ENCODE measurements around the gene LRRC4C.
"Not testable (repeated sequence)": the region's sequence is repeated elsewhere in the genome, so short reads cannot be mapped to it uniquely, and the experiment has no call there.

The LRRC4C gene

GRCh38 chr11:40537734-40538133, 921.7 kb downstream of the LRRC4C start:
- Histone ChIP-seq H3K4me3 (ENCODE audit: severe bottlenecking) (no peak overlapping the region), H3K27me3 (ENCODE audit: insufficient read depth, poor library complexity, severe bottlenecking) (peaks cover 5% of the 10 kb centered on the region), H3K9me3 (ENCODE audit: severe bottlenecking) (no peaks in the 10 kb centered on the region), H3K4me1 (ENCODE audit: insufficient read depth, poor library complexity, severe bottlenecking) (no peaks in the 10 kb centered on the region), H3K27ac (ENCODE audit: poor library complexity, severe bottlenecking) (no peak overlapping the region), H3K36me3 (ENCODE audit: low read depth) (no peaks in the 10 kb centered on the region)
- DNase-seq (ENCODE audit: low spot score) (no peak), ATAC-seq (ENCODE audit: low read depth) (no peak)
- TF ChIP-seq, protein P1, sequence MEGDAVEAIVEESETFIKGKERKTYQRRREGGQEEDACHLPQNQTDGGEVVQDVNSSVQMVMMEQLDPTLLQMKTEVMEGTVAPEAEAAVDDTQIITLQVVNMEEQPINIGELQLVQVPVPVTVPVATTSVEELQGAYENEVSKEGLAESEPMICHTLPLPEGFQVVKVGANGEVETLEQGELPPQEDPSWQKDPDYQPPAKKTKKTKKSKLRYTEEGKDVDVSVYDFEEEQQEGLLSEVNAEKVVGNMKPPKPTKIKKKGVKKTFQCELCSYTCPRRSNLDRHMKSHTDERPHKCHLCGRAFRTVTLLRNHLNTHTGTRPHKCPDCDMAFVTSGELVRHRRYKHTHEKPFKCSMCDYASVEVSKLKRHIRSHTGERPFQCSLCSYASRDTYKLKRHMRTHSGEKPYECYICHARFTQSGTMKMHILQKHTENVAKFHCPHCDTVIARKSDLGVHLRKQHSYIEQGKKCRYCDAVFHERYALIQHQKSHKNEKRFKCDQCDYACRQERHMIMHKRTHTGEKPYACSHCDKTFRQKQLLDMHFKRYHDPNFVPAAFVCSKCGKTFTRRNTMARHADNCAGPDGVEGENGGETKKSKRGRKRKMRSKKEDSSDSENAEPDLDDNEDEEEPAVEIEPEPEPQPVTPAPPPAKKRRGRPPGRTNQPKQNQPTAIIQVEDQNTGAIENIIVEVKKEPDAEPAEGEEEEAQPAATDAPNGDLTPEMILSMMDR (IDR thresholded peaks at IDR 0.05; ENCODE audit: poor library complexity, severe bottlenecking) = no peak

DNA sequence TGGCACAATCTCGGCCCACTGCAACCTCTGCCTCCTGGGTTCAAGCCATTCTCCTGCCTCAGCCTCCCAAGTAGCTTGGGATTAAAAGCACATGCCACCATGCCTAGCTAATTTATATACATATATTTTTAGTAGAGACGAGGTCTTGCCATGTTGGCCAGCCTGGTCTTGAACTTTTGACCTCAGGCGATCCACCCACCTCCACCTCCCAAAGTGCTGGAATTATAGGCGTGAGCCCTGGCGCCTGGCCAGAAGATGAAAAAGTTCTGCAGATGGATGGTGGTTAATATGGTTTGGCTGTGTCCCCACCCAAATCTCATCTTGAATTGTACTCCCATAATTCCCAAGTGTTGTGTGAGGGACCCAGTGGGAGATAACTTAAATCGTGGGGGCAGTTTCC, 937.4 kb downstream of the LRRC4C start:
- not testable (repeated sequence) for ATAC-seq (ENCODE audit: low read depth); H3K9me3 ChIP-seq (ENCODE audit: severe bottlenecking); H3K36me3 ChIP-seq (ENCODE audit: low read depth); H3K27me3 ChIP-seq (ENCODE audit: insufficient read depth, poor library complexity, severe bottlenecking); H3K4me1 ChIP-seq (ENCODE audit: insufficient read depth, poor library complexity, severe bottlenecking); H3K4me3 ChIP-seq (ENCODE audit: severe bottlenecking); DNase-seq (ENCODE audit: low spot score); H3K27ac ChIP-seq (ENCODE audit: poor library complexity, severe bottlenecking)

DNA sequence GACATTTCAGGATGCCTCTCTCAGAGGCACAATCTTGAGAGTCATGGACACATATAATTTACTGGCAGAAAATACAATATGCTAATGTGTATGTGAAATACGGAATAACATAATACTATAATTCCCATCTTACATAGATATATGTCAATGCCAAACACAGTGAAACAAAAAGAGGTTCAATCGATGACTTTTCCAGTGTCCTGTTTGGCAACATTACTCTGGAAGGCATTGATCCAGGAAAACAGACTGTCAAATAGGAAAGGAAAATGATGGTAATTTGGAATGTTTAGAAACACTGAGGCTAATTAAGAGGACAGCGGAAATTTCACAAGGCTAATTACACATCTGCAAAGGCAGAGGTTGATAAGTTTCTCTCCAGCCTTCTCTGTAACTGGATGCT, 942.3 kb downstream of the LRRC4C start:
- Histone ChIP-seq H3K36me3 (ENCODE audit: low read depth) (no peaks in the 10 kb centered on the region), H3K4me3 (ENCODE audit: severe bottlenecking) (no peak overlapping the region), H3K27ac (ENCODE audit: poor library complexity, severe bottlenecking) (no peak overlapping the region), H3K9me3 (ENCODE audit: severe bottlenecking) (no peaks in the 10 kb centered on the region), H3K27me3 (ENCODE audit: insufficient read depth, poor library complexity, severe bottlenecking) (no peaks in the 10 kb centered on the region), H3K4me1 (ENCODE audit: insufficient read depth, poor library complexity, severe bottlenecking) (no peaks in the 10 kb centered on the region)
- no peak for DNase-seq (ENCODE audit: low spot score)
- TF ChIP-seq, protein P1 (IDR thresholded peaks at IDR 0.05; ENCODE audit: poor library complexity, severe bottlenecking) = no peak
- no peak for ATAC-seq (ENCODE audit: low read depth)

DNA sequence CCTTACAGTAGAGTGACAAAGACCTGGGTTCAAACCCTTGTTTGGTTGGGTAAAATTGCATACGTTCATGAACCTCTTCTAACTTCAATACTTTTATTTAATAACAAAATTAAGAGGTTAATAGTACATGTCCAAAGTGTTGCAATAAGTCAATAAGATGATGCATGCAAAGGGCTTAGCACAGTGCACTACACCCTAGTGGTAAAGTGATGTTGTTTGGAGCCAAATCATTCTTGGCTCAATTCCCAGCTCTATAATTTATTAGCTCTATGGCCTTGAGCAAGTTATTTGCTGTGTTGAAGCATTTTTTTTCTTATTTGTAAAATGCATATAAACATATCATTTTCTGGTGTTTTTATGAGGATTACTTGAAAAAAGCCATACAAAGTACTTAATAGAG, 945.3 kb downstream of the LRRC4C start:
- no peaks in the 10 kb centered on the region for H3K9me3 ChIP-seq (ENCODE audit: severe bottlenecking)
- no peak overlapping the region for H3K4me3 ChIP-seq (ENCODE audit: severe bottlenecking)
- ATAC-seq (ENCODE audit: low read depth) (peak; percentile 55; the same call in 2 of the 3 replicates), DNase-seq (ENCODE audit: low spot score) (no peak)
- TF ChIP-seq, protein P1 (IDR thresholded peaks at IDR 0.05; ENCODE audit: poor library complexity, severe bottlenecking) = no peak
- no peaks in the 10 kb centered on the region for H3K36me3 ChIP-seq (ENCODE audit: low read depth)
- no peak overlapping the region for H3K27ac ChIP-seq (ENCODE audit: poor library complexity, severe bottlenecking)
- H3K4me1 ChIP-seq (ENCODE audit: insufficient read depth, poor library complexity, severe bottlenecking) = no peaks in the 10 kb centered on the region
- H3K27me3 ChIP-seq (ENCODE audit: insufficient read depth, poor library complexity, severe bottlenecking) = no peaks in the 10 kb centered on the region

DNA sequence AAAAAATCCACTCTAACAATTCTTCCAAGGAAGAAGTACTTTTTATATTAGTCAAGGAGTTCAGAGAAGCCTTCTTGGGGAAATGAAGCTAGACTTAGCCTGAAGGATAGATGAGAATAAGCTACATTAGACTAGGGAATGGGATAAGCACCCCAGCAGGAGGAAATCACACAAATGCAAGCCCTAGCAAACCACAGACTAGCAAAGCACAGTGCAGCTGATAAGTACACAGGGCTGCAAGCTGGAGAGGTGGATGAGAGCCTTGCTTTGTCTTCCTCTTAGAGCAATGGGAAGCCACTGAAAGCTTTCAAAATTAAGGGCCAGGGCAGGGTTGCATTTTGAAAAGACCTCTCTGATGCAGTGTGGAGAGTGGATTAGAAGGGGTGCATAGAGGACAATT, 946.2 kb downstream of the LRRC4C start:
- no peak for ATAC-seq (ENCODE audit: low read depth)
- Histone ChIP-seq H3K27me3 (ENCODE audit: insufficient read depth, poor library complexity, severe bottlenecking) (no peaks in the 10 kb centered on the region), H3K36me3 (ENCODE audit: low read depth) (no peaks in the 10 kb centered on the region), H3K27ac (ENCODE audit: poor library complexity, severe bottlenecking) (no peak overlapping the region), H3K4me3 (ENCODE audit: severe bottlenecking) (no peak overlapping the region), H3K9me3 (ENCODE audit: severe bottlenecking) (no peaks in the 10 kb centered on the region), H3K4me1 (ENCODE audit: insufficient read depth, poor library complexity, severe bottlenecking) (no peaks in the 10 kb centered on the region)
- DNase-seq (ENCODE audit: low spot score) = no peak
- TF ChIP-seq, protein P1 (IDR thresholded peaks at IDR 0.05; ENCODE audit: poor library complexity, severe bottlenecking) = no peak
